Measurements from ENCODE around the gene SLAIN1.

The SLAIN1 gene

GRCh38 chr13:77724092-77724491 lies 26.6 kb downstream of the SLAIN1 start:
- POLR2A ChIA-PET (ENCODE audit: low non-redundant PET), result no interaction called here
- no peak overlapping the region for H3K27ac ChIP-seq
- no peak for DNase-seq (ENCODE audit: low spot score)
- no peak for TF ChIP-seq CTCF (conservative IDR thresholded peaks at IDR 0.05; ENCODE audit: low read depth)
- CTCF ChIA-PET, result no interaction called here

DNA sequence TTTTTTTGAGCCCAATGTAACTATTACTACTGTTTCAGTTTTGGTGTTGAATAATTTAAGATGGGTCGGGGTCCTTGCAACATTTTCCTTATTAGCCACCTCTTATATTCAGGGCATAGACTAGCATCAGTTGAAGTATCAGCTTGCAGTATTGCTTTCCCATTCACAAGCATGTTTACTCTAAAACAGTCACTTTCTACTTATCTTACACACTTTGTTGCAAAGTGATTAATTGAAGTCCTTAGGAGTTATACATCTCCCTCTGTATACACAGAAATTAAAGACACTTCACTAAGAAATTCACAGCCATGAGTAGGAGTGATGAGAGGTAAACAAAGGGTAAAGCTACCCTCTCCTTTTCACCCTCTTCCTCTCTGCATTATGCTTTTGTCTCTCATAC lies 27.6 kb downstream of the SLAIN1 start:
- H3K27ac ChIP-seq, result no peak overlapping the region
- CTCF ChIA-PET, result no interaction called here

GRCh38 chr13:77728265-77729125 lies 31.0 kb downstream of the SLAIN1 start:
- no peak overlapping the region for H3K27ac ChIP-seq
- no peak for TF ChIP-seq CTCF (conservative IDR thresholded peaks at IDR 0.05; ENCODE audit: low read depth)
- DNase-seq (ENCODE audit: low spot score), result no peak
- POLR2A ChIA-PET (ENCODE audit: low non-redundant PET), result no interaction called here
- CTCF ChIA-PET, result interaction anchor here (0.7 kb wide), 1 partner anchor 991 kb away, joined by 4 read pairs; no protein-coding TSS in a partner anchor

More for the DNA sequence above, 27.6 kb downstream of the SLAIN1 start:
- POLR2A ChIA-PET (ENCODE audit: low non-redundant PET), result no interaction called here
- no peak for DNase-seq (ENCODE audit: low spot score)
- no peak for TF ChIP-seq CTCF (conservative IDR thresholded peaks at IDR 0.05; ENCODE audit: low read depth)

GRCh38 chr13:77729502-77730221 lies 32.2 kb downstream of the SLAIN1 start:
- TF ChIP-seq CTCF (conservative IDR thresholded peaks at IDR 0.05; ENCODE audit: low read depth), result no peak
- POLR2A ChIA-PET (ENCODE audit: low non-redundant PET), result no interaction called here
- CTCF ChIA-PET, result no interaction called here
- no peak overlapping the region for H3K27ac ChIP-seq
- no peak for DNase-seq (ENCODE audit: low spot score)

GRCh38 chr13:77730572-77730971 lies 33.1 kb downstream of the SLAIN1 start:
- H3K27ac ChIP-seq, result no peak overlapping the region
- ChIA-PET POLR2A (ENCODE audit: low non-redundant PET) (no interaction called here), CTCF (no interaction called here)
- no peak for DNase-seq (ENCODE audit: low spot score)
- TF ChIP-seq CTCF (conservative IDR thresholded peaks at IDR 0.05; ENCODE audit: low read depth), result no peak

GRCh38 chr13:77732287-77732686 lies 34.8 kb downstream of the SLAIN1 start:
- no peak overlapping the region for H3K27ac ChIP-seq
- DNase-seq (ENCODE audit: low spot score), result no peak
- TF ChIP-seq CTCF (conservative IDR thresholded peaks at IDR 0.05; ENCODE audit: low read depth), result no peak
- POLR2A ChIA-PET (ENCODE audit: low non-redundant PET), result no interaction called here
- CTCF ChIA-PET, result interaction anchor here (0.6 to 0.9 kb wide), 2 partner anchors 10 to 601 kb away, joined by 3 to 5 read pairs; no protein-coding TSS in a partner anchor

Measured in RWPE1 (cell line).